DND-41 (cell line): Measurements from ENCODE around the gene NRBP1.

ENCODE experiments used
- ATAC-seq: fragments of 200-7000 bp; cut with Tn5 transposase; 3 replicates; pipeline ENCODE4 v1.9.1; 2021; ENCODE audit warnings: low read depth; ENCODE audit not compliant: insufficient read depth
- DNase-seq: peaks from one replicate; pipeline ENCODE4 v3.0.0-alpha.2; 2020
- H2AFZ ChIP-seq: 2 replicates; pipeline ENCODE4 v1.6.0; 2012; ENCODE audit warnings: low read depth, low read length
- H3K27ac ChIP-seq: 2 replicates; pipeline ENCODE4 v1.5.1; 2012; ENCODE audit warnings: low read length, inconsistent platforms
- H3K27me3 ChIP-seq: fragments of 200-600 bp; sonication (generic); 2 replicates; pipeline ENCODE4 v1.6.0; 2012; ENCODE audit warnings: low read length, mild to moderate bottlenecking, inconsistent platforms; ENCODE audit not compliant: insufficient read depth, poor library complexity
- H3K36me3 ChIP-seq: 2 replicates; pipeline ENCODE4 v1.5.1; 2012; ENCODE audit warnings: low read length, inconsistent platforms; ENCODE audit not compliant: insufficient read depth
- H3K4me1 ChIP-seq: 2 replicates; pipeline ENCODE4 v1.5.1; 2012; ENCODE audit warnings: mild to moderate bottlenecking, low read length; ENCODE audit not compliant: insufficient read depth
- H3K4me2 ChIP-seq: 2 replicates; pipeline ENCODE4 v1.6.0; 2012; ENCODE audit warnings: mild to moderate bottlenecking, moderate library complexity, low read length, inconsistent platforms; ENCODE audit not compliant: insufficient read depth
- H3K4me3 ChIP-seq, 2 experiments: fragments of 200-600 bp in 1 of 2; shearing (Covaris generic) in 1 of 2; 2 replicates each; pipeline ENCODE4 v1.5.1; 2012 to 2016; ENCODE audit warnings: inconsistent platforms in 2 of 2, low read length in 2 of 2, mild to moderate bottlenecking in 2 of 2, low read depth in 1 of 2, moderate library complexity in 1 of 2
- H3K79me2 ChIP-seq: 2 replicates; pipeline ENCODE4 v1.6.0; 2012; ENCODE audit warnings: low read length, inconsistent platforms; ENCODE audit not compliant: insufficient read depth
- H3K9ac ChIP-seq: 2 replicates; pipeline ENCODE4 v1.6.0; 2012; ENCODE audit warnings: low read depth, mild to moderate bottlenecking, inconsistent platforms, low read length, moderate library complexity
- H3K9me3 ChIP-seq: 2 replicates; pipeline ENCODE4 v1.5.1; 2012; ENCODE audit warnings: low read length, moderate library complexity, mild to moderate bottlenecking, inconsistent platforms; ENCODE audit not compliant: insufficient read depth, severe bottlenecking
- H4K20me1 ChIP-seq: 2 replicates; pipeline ENCODE4 v1.6.0; 2012; ENCODE audit warnings: low read length; ENCODE audit not compliant: insufficient read depth
- CTCF ChIP-seq: IDR thresholded peaks from 2 replicates; pipeline ENCODE4 v1.5.1; 2012; ENCODE audit warnings: borderline replicate concordance, low read length, moderate library complexity, mild to moderate bottlenecking; ENCODE audit not compliant: poor library complexity, severe bottlenecking; ENCODE audit errors: extremely low read depth
- EZH2 ChIP-seq: IDR thresholded peaks from 3 replicates; pipeline ENCODE4 v1.6.1; 2012; ENCODE audit warnings: borderline replicate concordance, low read depth, mild to moderate bottlenecking, moderate library complexity, low read length, inconsistent platforms; ENCODE audit not compliant: severe bottlenecking

Gene NRBP1

GRCh38 chr2:27428978-27429541, 629 bp downstream of the NRBP1 start:
- peak overlapping the region; percentile 89 for H3K4me2 ChIP-seq
- peak overlapping the region; percentile 75 to 99 for H3K4me3 ChIP-seq
- peak overlapping the region; percentile 89 for H3K9ac ChIP-seq
- no peaks in the 10 kb centered on the region for H3K27me3 ChIP-seq
- H3K27ac ChIP-seq, result peak overlapping the region; percentile 92
- H2AFZ ChIP-seq, result peak overlapping the region; percentile 80
- DNase-seq (peak; percentile 79), ATAC-seq (peak; percentile 73)
- H4K20me1 ChIP-seq, result peaks cover 40% of the 10 kb centered on the region
- no peak for TF ChIP-seq EZH2
- TF ChIP-seq CTCF, result no peak
- no peaks in the 10 kb centered on the region for H3K9me3 ChIP-seq
- peaks cover 48% of the 10 kb centered on the region for H3K79me2 ChIP-seq
- H3K36me3 ChIP-seq, result peaks cover 14% of the 10 kb centered on the region
- peaks cover 31% of the 10 kb centered on the region for H3K4me1 ChIP-seq

GRCh38 chr2:27431395-27431794, 3.0 kb downstream of the NRBP1 start:
- DNase-seq, result no peak
- no peak overlapping the region for H3K27ac ChIP-seq
- H3K9ac ChIP-seq, result no peak overlapping the region

GRCh38 chr2:27435628-27436027, 7.2 kb downstream of the NRBP1 start:
- DNase-seq (no peak), ATAC-seq (no peak)
- Histone ChIP-seq H3K4me2 (no peak overlapping the region), H3K27me3 (no peaks in the 10 kb centered on the region), H4K20me1 (peaks cover 33% of the 10 kb centered on the region), H3K9ac (no peak overlapping the region), H3K36me3 (peaks cover 76% of the 10 kb centered on the region), H3K27ac (no peak overlapping the region), H3K4me3 (no peak overlapping the region), H3K9me3 (no peaks in the 10 kb centered on the region), H3K79me2 (peaks cover 28% of the 10 kb centered on the region), H2AFZ (no peak overlapping the region), H3K4me1 (peaks cover 8% of the 10 kb centered on the region)
- TF ChIP-seq CTCF, result no peak
- TF ChIP-seq EZH2, result no peak

More at GRCh38 chr2:27431395-27431794, 3.0 kb downstream of the NRBP1 start:
- H3K4me2 ChIP-seq, result 0 out of 2 replicates have a peak overlapping the region, but pooled peaks have one; percentile 0
- no peak overlapping the region for H3K4me3 ChIP-seq
- H3K27me3 ChIP-seq, result no peaks in the 10 kb centered on the region
- peaks cover 31% of the 10 kb centered on the region for H3K4me1 ChIP-seq
- H3K36me3 ChIP-seq, result peaks cover 38% of the 10 kb centered on the region
- H3K9me3 ChIP-seq, result no peaks in the 10 kb centered on the region
- no peak overlapping the region for H2AFZ ChIP-seq
- no peak for ATAC-seq
- peaks cover 47% of the 10 kb centered on the region for H4K20me1 ChIP-seq
- TF ChIP-seq CTCF, result no peak
- no peak for TF ChIP-seq EZH2
- H3K79me2 ChIP-seq, result peaks cover 48% of the 10 kb centered on the region
